AG09319 (cell line): Measurements from ENCODE around the gene BTG4.

Experiments
- DNase-seq: peaks from one replicate; pipeline ENCODE4 v3.0.0-alpha.2; 2010; ENCODE audit warnings: low read depth; ENCODE audit errors: extremely low read depth
- TF ChIP-seq, protein P1 (sequence below): IDR thresholded peaks from 2 replicates; pipeline ENCODE4 v1.5.1; 2011; ENCODE audit warnings: low read depth, mild to moderate bottlenecking, inconsistent platforms, low read length, moderate library complexity

The BTG4 gene

DNA sequence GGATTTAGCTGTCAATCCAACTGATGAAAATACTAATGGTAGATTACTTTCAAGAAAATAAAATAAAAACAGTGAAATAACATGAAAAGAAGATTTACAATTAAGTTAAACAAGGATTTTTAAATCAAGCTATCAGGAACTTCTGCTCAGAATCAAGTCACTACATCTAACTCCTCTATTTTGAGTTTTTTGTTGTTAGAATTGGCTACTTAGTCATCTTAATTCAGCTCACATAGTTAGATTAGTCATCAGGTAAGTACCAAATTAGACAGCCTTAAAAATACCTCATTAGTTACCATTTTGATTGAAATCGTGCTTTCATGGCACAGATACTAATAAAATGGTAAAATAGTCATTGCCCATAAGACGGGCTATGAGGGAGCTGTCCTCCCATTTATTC lies 35.8 kb downstream of the BTG4 start:
- TF ChIP-seq, protein P1, sequence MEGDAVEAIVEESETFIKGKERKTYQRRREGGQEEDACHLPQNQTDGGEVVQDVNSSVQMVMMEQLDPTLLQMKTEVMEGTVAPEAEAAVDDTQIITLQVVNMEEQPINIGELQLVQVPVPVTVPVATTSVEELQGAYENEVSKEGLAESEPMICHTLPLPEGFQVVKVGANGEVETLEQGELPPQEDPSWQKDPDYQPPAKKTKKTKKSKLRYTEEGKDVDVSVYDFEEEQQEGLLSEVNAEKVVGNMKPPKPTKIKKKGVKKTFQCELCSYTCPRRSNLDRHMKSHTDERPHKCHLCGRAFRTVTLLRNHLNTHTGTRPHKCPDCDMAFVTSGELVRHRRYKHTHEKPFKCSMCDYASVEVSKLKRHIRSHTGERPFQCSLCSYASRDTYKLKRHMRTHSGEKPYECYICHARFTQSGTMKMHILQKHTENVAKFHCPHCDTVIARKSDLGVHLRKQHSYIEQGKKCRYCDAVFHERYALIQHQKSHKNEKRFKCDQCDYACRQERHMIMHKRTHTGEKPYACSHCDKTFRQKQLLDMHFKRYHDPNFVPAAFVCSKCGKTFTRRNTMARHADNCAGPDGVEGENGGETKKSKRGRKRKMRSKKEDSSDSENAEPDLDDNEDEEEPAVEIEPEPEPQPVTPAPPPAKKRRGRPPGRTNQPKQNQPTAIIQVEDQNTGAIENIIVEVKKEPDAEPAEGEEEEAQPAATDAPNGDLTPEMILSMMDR = no peak
- DNase-seq = no peak

- no peak for DNase-seq
Measured at GRCh38 chr11:111474432-111474831, 37.8 kb downstream of the BTG4 start.

GRCh38 chr11:111472228-111472627 lies 40.0 kb downstream of the BTG4 start:
- no peak for DNase-seq
- TF ChIP-seq, protein P1 = no peak

More at GRCh38 chr11:111474432-111474831, 37.8 kb downstream of the BTG4 start:
- TF ChIP-seq, protein P1 = no peak

DNA sequence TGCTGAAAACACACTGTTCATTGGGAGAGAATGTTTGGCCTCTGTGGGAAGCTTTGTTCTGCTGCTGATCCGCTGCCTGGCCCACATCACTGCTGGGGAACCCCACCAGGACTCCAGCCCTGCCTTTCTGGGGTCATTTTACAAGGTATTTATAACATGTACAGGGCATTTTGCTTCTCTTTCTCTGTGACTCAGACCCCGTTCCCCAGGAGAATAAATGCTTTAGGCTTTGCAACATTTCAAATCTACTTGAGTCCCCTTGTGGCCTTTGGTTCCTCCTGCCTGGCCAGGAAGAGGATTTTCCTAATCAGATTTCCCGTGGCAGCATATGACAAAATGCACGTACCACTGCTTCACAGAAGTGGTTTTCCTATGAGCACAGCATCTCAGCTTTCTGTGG lies 43.0 kb downstream of the BTG4 start:
- DNase-seq = no peak
- TF ChIP-seq, protein P1 = no peak

- TF ChIP-seq, protein P1 = no peak
- no peak for DNase-seq
Measured at GRCh38 chr11:111466615-111467014, 45.6 kb downstream of the BTG4 start.

DNA sequence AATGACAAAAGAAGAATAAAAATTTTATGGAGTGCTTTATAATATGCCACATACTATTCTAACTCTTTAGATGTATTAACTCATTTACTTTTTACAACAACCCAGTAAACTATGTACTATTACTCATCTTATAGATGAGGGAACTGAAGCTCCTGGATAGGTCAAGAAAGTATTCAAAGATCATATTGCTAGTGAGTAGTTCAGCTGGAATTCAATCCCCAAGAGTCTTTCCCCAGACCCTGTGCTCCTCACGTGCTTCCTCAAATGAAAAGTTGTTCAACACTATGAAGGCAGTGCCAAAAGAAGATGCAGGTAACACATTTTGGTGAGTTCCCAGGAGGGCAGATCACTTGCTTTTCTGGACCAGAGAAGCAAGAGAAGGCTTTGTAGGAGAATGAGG lies 46.8 kb downstream of the BTG4 start:
- TF ChIP-seq, protein P1 = no peak

GRCh38 chr11:111463276-111463675 lies 48.9 kb downstream of the BTG4 start:
- TF ChIP-seq, protein P1 = no peak
- DNase-seq = no peak

More for the DNA sequence above, 46.8 kb downstream of the BTG4 start:
- no peak for DNase-seq
